HG02678 (cell line): ENCODE measurements around the gene SLC9A9.
A peak's percentile ranks its signal among the peaks of the same experiment; 100 is the strongest.

Source experiments
- ATAC-seq: cut with Tn5 transposase; IDR thresholded peaks from one replicate; pipeline ENCODE4 v1.9.1; 2021; ENCODE audit warnings: mild to moderate bottlenecking, moderate library complexity; ENCODE audit not compliant: unreplicated experiment

Gene SLC9A9

GRCh38 chr3:143573610-143574303 is 274.5 kb downstream of the SLC9A9 start:
- ATAC-seq: no peak

GRCh38 chr3:143571548-143571947 is 276.7 kb downstream of the SLC9A9 start:
- ATAC-seq: no peak

GRCh38 chr3:143567823-143568222 is 280.4 kb downstream of the SLC9A9 start:
- no peak for ATAC-seq

- ATAC-seq: no peak
These were observed 282.3 kb downstream of the SLC9A9 start for GRCh38 chr3:143565951-143566350.

- no peak for ATAC-seq
These were observed 284.5 kb downstream of the SLC9A9 start for GRCh38 chr3:143563786-143564185.

- ATAC-seq: no peak
These were observed 285.5 kb downstream of the SLC9A9 start for GRCh38 chr3:143562789-143563188.

GRCh38 chr3:143559296-143559695 is 289.0 kb downstream of the SLC9A9 start:
- no peak for ATAC-seq

- no peak for ATAC-seq
These were observed 295.4 kb downstream of the SLC9A9 start for GRCh38 chr3:143552851-143553250.

GRCh38 chr3:143551761-143552160 is 296.5 kb downstream of the SLC9A9 start:
- ATAC-seq: no peak

GRCh38 chr3:143548861-143549497 is 299.3 kb downstream of the SLC9A9 start:
- no peak for ATAC-seq

GRCh38 chr3:143548393-143548792 is 299.9 kb downstream of the SLC9A9 start:
- ATAC-seq: no peak

GRCh38 chr3:143538577-143538981 is 309.7 kb downstream of the SLC9A9 start:
- no peak for ATAC-seq

GRCh38 chr3:143538061-143538460 is 310.2 kb downstream of the SLC9A9 start:
- no peak for ATAC-seq

GRCh38 chr3:143536817-143537535 is 311.3 kb downstream of the SLC9A9 start:
- no peak for ATAC-seq

- peak; percentile 95 for ATAC-seq
These were observed 312.1 kb downstream of the SLC9A9 start for GRCh38 chr3:143535994-143536784.

- ATAC-seq: no peak
These were observed 314.9 kb downstream of the SLC9A9 start for GRCh38 chr3:143533391-143533790.

- ATAC-seq: no peak
These were observed 316.2 kb downstream of the SLC9A9 start for GRCh38 chr3:143532091-143532490.

GRCh38 chr3:143531101-143531500 is 317.2 kb downstream of the SLC9A9 start:
- ATAC-seq: no peak

- no peak for ATAC-seq
These were observed 318.5 kb downstream of the SLC9A9 start for GRCh38 chr3:143529798-143530197.

GRCh38 chr3:143529018-143529478 is 319.2 kb downstream of the SLC9A9 start:
- peak; percentile 75 for ATAC-seq

GRCh38 chr3:143526011-143526545 is 322.2 kb downstream of the SLC9A9 start:
- ATAC-seq: no peak
